ENCODE results near the gene PCDHA3. TPM values are rescaled to one million over a fixed set of nuclear protein-coding genes. Genes with fewer than 3 reads are reported as not detected.

The PCDHA3 gene
- total RNA-seq = 1 to 10 TPM; 1.1 to 1.7 (median 1.3) TPM

GRCh38 chr5:140800816-140801493 lies at the start of gene PCDHA3:
PCDHA3 (plus strand) TSS chr5:140801057.
- H3K9me3 ChIP-seq = no peaks in the 10 kb centered on the region
- H3K4me3 ChIP-seq (replicated peaks in 1 of 3) = peak within 1 kb of the TSS in 1 of 3 donors; percentile 24
- no peaks in the 10 kb centered on the region for H3K4me1 ChIP-seq
- H3K36me3 ChIP-seq = no peaks in the 10 kb centered on the region
- no peak for TF ChIP-seq POLR2A (IDR thresholded peaks at IDR 0.05)
- TF ChIP-seq, protein P1, sequence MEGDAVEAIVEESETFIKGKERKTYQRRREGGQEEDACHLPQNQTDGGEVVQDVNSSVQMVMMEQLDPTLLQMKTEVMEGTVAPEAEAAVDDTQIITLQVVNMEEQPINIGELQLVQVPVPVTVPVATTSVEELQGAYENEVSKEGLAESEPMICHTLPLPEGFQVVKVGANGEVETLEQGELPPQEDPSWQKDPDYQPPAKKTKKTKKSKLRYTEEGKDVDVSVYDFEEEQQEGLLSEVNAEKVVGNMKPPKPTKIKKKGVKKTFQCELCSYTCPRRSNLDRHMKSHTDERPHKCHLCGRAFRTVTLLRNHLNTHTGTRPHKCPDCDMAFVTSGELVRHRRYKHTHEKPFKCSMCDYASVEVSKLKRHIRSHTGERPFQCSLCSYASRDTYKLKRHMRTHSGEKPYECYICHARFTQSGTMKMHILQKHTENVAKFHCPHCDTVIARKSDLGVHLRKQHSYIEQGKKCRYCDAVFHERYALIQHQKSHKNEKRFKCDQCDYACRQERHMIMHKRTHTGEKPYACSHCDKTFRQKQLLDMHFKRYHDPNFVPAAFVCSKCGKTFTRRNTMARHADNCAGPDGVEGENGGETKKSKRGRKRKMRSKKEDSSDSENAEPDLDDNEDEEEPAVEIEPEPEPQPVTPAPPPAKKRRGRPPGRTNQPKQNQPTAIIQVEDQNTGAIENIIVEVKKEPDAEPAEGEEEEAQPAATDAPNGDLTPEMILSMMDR (IDR thresholded peaks at IDR 0.05) = peak in 2 of 6 experiments; percentile 30 to 51
- no peak within 1 kb of the TSS for H3K27ac ChIP-seq
- no peak for DNase-seq
- intact Hi-C loops (cut with DNase I) = no loop called here
- no peaks in the 10 kb centered on the region for H3K27me3 ChIP-seq
- 15 to 22% methylated on average over 28 to 29 of the region's 29 CpGs for WGBS, 2 donors

GRCh38 chr5:140753561-140753960 lies 47.3 kb upstream of the PCDHA3 start:
- Histone ChIP-seq H3K36me3 (no peaks in the 10 kb centered on the region), H3K27me3 (no peaks in the 10 kb centered on the region), H3K27ac (no peak overlapping the region), H3K9me3 (no peaks in the 10 kb centered on the region), H3K4me3 (replicated peaks in 1 of 3) (no peak overlapping the region), H3K4me1 (no peaks in the 10 kb centered on the region)
- intact Hi-C loops (cut with DNase I) = no loop called here
- no peak for DNase-seq
- 80 to 86% methylated on average over 4 of the region's 5 CpGs for WGBS, 2 donors
- no peak for TF ChIP-seq POLR2A (IDR thresholded peaks at IDR 0.05)
- TF ChIP-seq, protein P1 (IDR thresholded peaks at IDR 0.05) = no peak

DNA sequence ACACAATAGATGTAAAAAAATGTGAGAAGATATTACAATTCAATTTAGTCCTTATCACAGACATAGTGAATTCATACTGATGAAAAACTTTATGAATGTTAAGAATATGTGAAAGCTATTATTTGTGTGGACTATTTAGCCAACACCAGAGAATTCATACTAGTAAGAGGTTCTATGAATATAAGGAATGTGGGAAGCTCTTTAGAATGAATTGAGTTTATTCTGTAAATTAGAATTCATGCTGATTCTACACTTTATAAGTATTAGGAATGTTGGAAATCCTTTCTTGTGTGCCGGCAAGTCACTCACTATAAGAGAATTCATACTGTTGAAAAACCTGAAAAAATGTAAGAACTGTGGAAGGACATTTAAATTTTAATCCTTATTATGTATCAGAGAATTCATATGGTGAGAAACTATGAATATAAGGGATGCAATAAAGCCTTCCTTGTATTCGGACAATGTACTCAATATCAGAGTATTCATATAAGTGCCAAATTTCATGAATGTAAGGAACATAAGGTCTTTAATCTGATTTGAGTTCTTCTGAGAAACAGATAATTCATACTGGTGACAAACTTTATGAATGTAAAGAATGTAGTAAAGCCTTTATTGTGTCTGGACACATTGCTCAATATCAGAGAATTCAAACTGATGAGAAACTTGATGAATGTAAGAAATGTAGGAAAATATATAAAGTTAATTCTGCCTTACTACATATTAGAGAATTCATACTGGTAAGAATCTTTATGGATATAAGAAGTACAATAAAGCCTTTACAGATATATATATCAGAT lies 36.5 kb upstream of the PCDHA3 start:
- no peaks in the 10 kb centered on the region for H3K4me1 ChIP-seq
- no peak for TF ChIP-seq POLR2A (IDR thresholded peaks at IDR 0.05)
- TF ChIP-seq, protein P1 (IDR thresholded peaks at IDR 0.05) = no peak
- H3K36me3 ChIP-seq = no peaks in the 10 kb centered on the region
- no peak overlapping the region for H3K27ac ChIP-seq
- no peaks in the 10 kb centered on the region for H3K27me3 ChIP-seq
- H3K9me3 ChIP-seq = no peaks in the 10 kb centered on the region
- no peak overlapping the region for H3K4me3 ChIP-seq (replicated peaks in 1 of 3)
- 87 to 89% methylated on average over 2 of the region's 2 CpGs for WGBS, 2 donors
- intact Hi-C loops (cut with DNase I) = no loop called here
- DNase-seq = no peak

DNA sequence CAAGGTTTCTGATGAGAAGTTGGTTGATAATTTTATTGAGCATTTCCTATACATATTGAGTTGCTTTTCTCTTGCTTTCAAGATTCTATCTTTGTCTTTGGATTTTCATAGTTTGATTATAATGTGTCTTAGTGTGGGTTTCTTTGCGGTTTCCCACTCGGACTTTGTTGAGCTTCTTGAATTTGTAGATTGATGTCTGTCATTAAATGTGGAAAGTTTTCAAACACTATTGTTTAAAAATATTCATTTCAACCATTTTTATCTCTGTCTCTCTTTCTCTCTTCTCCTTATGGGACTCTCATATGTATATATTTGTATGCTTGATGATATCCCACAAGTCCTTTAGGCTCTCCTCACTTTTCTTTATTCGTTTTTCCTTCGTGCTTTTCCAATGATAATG lies 33.4 kb upstream of the PCDHA3 start:
- no peaks in the 10 kb centered on the region for H3K4me1 ChIP-seq
- H3K4me3 ChIP-seq (replicated peaks in 1 of 3) = no peak overlapping the region
- H3K27me3 ChIP-seq = no peaks in the 10 kb centered on the region
- TF ChIP-seq, protein P1 (IDR thresholded peaks at IDR 0.05) = no peak
- 78 to 83% methylated on average over 4 of the region's 4 CpGs for WGBS, 2 donors
- peaks cover 3% of the 10 kb centered on the region for H3K9me3 ChIP-seq
- H3K36me3 ChIP-seq = no peaks in the 10 kb centered on the region
- H3K27ac ChIP-seq = no peak overlapping the region
- DNase-seq = no peak
- intact Hi-C loops (cut with DNase I) = no loop called here

GRCh38 chr5:140780512-140780911 lies 20.3 kb upstream of the PCDHA3 start:
- Histone ChIP-seq H3K4me1 (no peaks in the 10 kb centered on the region), H3K27ac (no peak overlapping the region), H3K27me3 (no peaks in the 10 kb centered on the region), H3K36me3 (no peaks in the 10 kb centered on the region), H3K4me3 (replicated peaks in 1 of 3) (no peak overlapping the region), H3K9me3 (no peaks in the 10 kb centered on the region)
- intact Hi-C loops (cut with DNase I) = no loop called here
- 80 to 84% methylated on average over 1 of the region's 1 CpG for WGBS, 2 donors
- no peak for DNase-seq
- TF ChIP-seq, protein P1 (IDR thresholded peaks at IDR 0.05) = no peak
- TF ChIP-seq POLR2A (IDR thresholded peaks at IDR 0.05) = no peak

Measured in thyroid gland (tissue), 4 donors.